ENCODE results near the gene FAM161B. TPM values are rescaled to one million over a fixed set of nuclear protein-coding genes. Genes with fewer than 3 reads are reported as not detected.
"Not testable (repeated sequence)": the region's sequence is repeated elsewhere in the genome, so short reads cannot be mapped to it uniquely, and the experiment has no call there.

FAM161B gene
- polyA plus RNA-seq, 1 donor from 2014 or later, result 2.4 TPM

GRCh38 chr14:73903028-73903427 is 46.9 kb downstream of the FAM161B start:
- H3K36me3 Mint-ChIP-seq, result peaks cover 4% of the 10 kb centered on the region
- H3K4me1 Mint-ChIP-seq, result no peaks in the 10 kb centered on the region
- no peak overlapping the region for H3K4me3 Mint-ChIP-seq
- H3K27me3 Mint-ChIP-seq, result no peaks in the 10 kb centered on the region
- no peaks in the 10 kb centered on the region for H3K9me3 Mint-ChIP-seq
- no peak overlapping the region for H3K27ac Mint-ChIP-seq

- no peak overlapping the region for H3K4me3 Mint-ChIP-seq
- H3K36me3 Mint-ChIP-seq, result peaks cover 8% of the 10 kb centered on the region
- H3K27me3 Mint-ChIP-seq, result no peaks in the 10 kb centered on the region
- peak overlapping the region in 1 of 3 donors; percentile 33 for H3K27ac Mint-ChIP-seq
- no peaks in the 10 kb centered on the region for H3K9me3 Mint-ChIP-seq
- H3K4me1 Mint-ChIP-seq, result peaks cover 0 to 1% (median 0%) of the 10 kb centered on the region in 3 donors
Measured at GRCh38 chr14:73896521-73896920, 53.4 kb downstream of the FAM161B start.

- H3K9me3 Mint-ChIP-seq, result no peaks in the 10 kb centered on the region
- no peaks in the 10 kb centered on the region for H3K27me3 Mint-ChIP-seq
- H3K4me1 Mint-ChIP-seq, result peaks cover 0 to 1% (median 0%) of the 10 kb centered on the region in 3 donors
- H3K36me3 Mint-ChIP-seq, result peaks cover 8% of the 10 kb centered on the region
- H3K4me3 Mint-ChIP-seq, result no peak overlapping the region
- no peak overlapping the region for H3K27ac Mint-ChIP-seq
Measured at GRCh38 chr14:73895939-73896338, 54.0 kb downstream of the FAM161B start.

- not testable (repeated sequence) for H3K27me3 Mint-ChIP-seq, H3K27ac Mint-ChIP-seq, H3K36me3 Mint-ChIP-seq, H3K4me3 Mint-ChIP-seq, H3K9me3 Mint-ChIP-seq, H3K4me1 Mint-ChIP-seq
Measured at GRCh38 chr14:73894180-73894687, 55.7 kb downstream of the FAM161B start.

- no peaks in the 10 kb centered on the region for H3K27me3 Mint-ChIP-seq
- H3K27ac Mint-ChIP-seq, result peak overlapping the region in 2 of 3 donors; percentile 40 to 89
Measured at GRCh38 chr14:73889376-73889775, 60.5 kb downstream of the FAM161B start.

GRCh38 chr14:73888971-73889370 is 60.9 kb downstream of the FAM161B start:
- Mint-ChIP-seq H3K4me1 (peaks cover 26 to 44% (median 33%) of the 10 kb centered on the region in 3 donors), H3K36me3 (peaks cover 5% of the 10 kb centered on the region), H3K4me3 (peak overlapping the region in 2 of 4 donors; percentile 12 to 99), H3K27ac (peak overlapping the region; percentile 76 to 98 (median 97)), H3K27me3 (no peaks in the 10 kb centered on the region), H3K9me3 (no peaks in the 10 kb centered on the region)

More at GRCh38 chr14:73889376-73889775, 60.5 kb downstream of the FAM161B start:
- peaks cover 5% of the 10 kb centered on the region for H3K36me3 Mint-ChIP-seq
- H3K9me3 Mint-ChIP-seq, result no peaks in the 10 kb centered on the region
- peak overlapping the region in 2 of 4 donors; percentile 18 to 99 for H3K4me3 Mint-ChIP-seq
- peaks cover 26 to 43% (median 33%) of the 10 kb centered on the region in 3 donors for H3K4me1 Mint-ChIP-seq

GRCh38 chr14:73888460-73888725 is 61.5 kb downstream of the FAM161B start:
- peak overlapping the region; percentile 93 to 98 (median 97) for H3K27ac Mint-ChIP-seq
- H3K36me3 Mint-ChIP-seq, result peaks cover 2% of the 10 kb centered on the region
- H3K27me3 Mint-ChIP-seq, result no peaks in the 10 kb centered on the region
- H3K4me3 Mint-ChIP-seq, result peak overlapping the region in 2 of 4 donors; percentile 98 to 99
- peaks cover 26 to 44% (median 33%) of the 10 kb centered on the region in 3 donors for H3K4me1 Mint-ChIP-seq
- H3K9me3 Mint-ChIP-seq, result no peaks in the 10 kb centered on the region

- Mint-ChIP-seq H3K27ac (peak overlapping the region; percentile 93 to 98 (median 97)), H3K4me1 (peaks cover 26 to 44% (median 33%) of the 10 kb centered on the region in 3 donors), H3K27me3 (no peaks in the 10 kb centered on the region), H3K9me3 (no peaks in the 10 kb centered on the region), H3K4me3 (peak overlapping the region; percentile 88 to 99 (median 96)), H3K36me3 (peaks cover 2% of the 10 kb centered on the region)
Measured at GRCh38 chr14:73887694-73888459, 62.0 kb downstream of the FAM161B start.

- peaks cover 2% of the 10 kb centered on the region for H3K36me3 Mint-ChIP-seq
- peaks cover 26 to 44% (median 33%) of the 10 kb centered on the region in 3 donors for H3K4me1 Mint-ChIP-seq
- peak overlapping the region; percentile 93 to 98 (median 97) for H3K27ac Mint-ChIP-seq
- H3K27me3 Mint-ChIP-seq, result no peaks in the 10 kb centered on the region
- no peaks in the 10 kb centered on the region for H3K9me3 Mint-ChIP-seq
- peak overlapping the region; percentile 88 to 99 (median 96) for H3K4me3 Mint-ChIP-seq
Measured at GRCh38 chr14:73887318-73887616, 62.6 kb downstream of the FAM161B start.

GRCh38 chr14:73886449-73887317 is 63.2 kb downstream of the FAM161B start, which contains the start of gene ZNF410:
ZNF410 (plus strand) TSS chr14:73886859; CDS start chr14:73892176, 5,317 bp downstream.
- peaks cover 2% of the 10 kb centered on the region for H3K36me3 Mint-ChIP-seq
- H3K27me3 Mint-ChIP-seq, result no peaks in the 10 kb centered on the region
- peaks cover 26 to 44% (median 33%) of the 10 kb centered on the region in 3 donors for H3K4me1 Mint-ChIP-seq
- H3K9me3 Mint-ChIP-seq, result no peaks in the 10 kb centered on the region
- H3K4me3 Mint-ChIP-seq, result peak within 1 kb of the TSS; percentile 88 to 99 (median 96)
- peak within 1 kb of the TSS; percentile 93 to 98 (median 97) for H3K27ac Mint-ChIP-seq

- peak overlapping the region in 3 of 4 donors; percentile 18 to 99 (median 98) for H3K4me3 Mint-ChIP-seq
Measured at GRCh38 chr14:73884438-73885190, 65.3 kb downstream of the FAM161B start.

More at GRCh38 chr14:73884438-73885190, 65.3 kb downstream of the FAM161B start:
- Mint-ChIP-seq H3K4me1 (peaks cover 26 to 43% (median 33%) of the 10 kb centered on the region in 3 donors), H3K36me3 (peaks cover 2% of the 10 kb centered on the region), H3K27ac (peak overlapping the region; percentile 9 to 93 (median 86)), H3K9me3 (no peaks in the 10 kb centered on the region), H3K27me3 (no peaks in the 10 kb centered on the region)

Other genes with a start within 250 kb of the FAM161B start
- gene PNMA1, start 235.7 kb downstream of the FAM161B start, polyA plus RNA-seq, result 20.9 TPM
- gene PTGR2, start 98.3 kb downstream of the FAM161B start, polyA plus RNA-seq, result 2.0 TPM
- 65.3 TPM for gene ZNF410, start 63.2 kb downstream of the FAM161B start, polyA plus RNA-seq
- 18.9 TPM for gene COQ6, start 208 bp upstream of the FAM161B start, polyA plus RNA-seq
- gene ENTPD5, start 69.2 kb upstream of the FAM161B start, polyA plus RNA-seq, result 2.9 TPM
- gene BBOF1, start 69.3 kb upstream of the FAM161B start, polyA plus RNA-seq, result 2.2 TPM
- gene ALDH6A1, start 134.4 kb upstream of the FAM161B start, polyA plus RNA-seq, result 14.3 TPM
- gene LIN52, start 134.9 kb upstream of the FAM161B start, polyA plus RNA-seq, result 10.4 TPM